Lower lobe of right lung (tissue), 2 donors: ENCODE results near the gene PRELP. TPM values are rescaled to one million over a fixed set of nuclear protein-coding genes. Genes with fewer than 3 reads are reported as not detected.

Source experiments
- ATAC-seq, 2 donors: fragments of 200-7000 bp; cut with Tn5 transposase; one replicate each; pipeline ENCODE4 v1.9.1; 2020 to 2022; ENCODE audit warnings: mild to moderate bottlenecking in 2 of 2, moderate library complexity in 2 of 2
- DNase-seq: peaks from one replicate; pipeline ENCODE4 v3.0.0-alpha.2; 2020
- H3K27ac ChIP-seq: fragments of 200-600 bp; one replicate; pipeline ENCODE4 v1.8.0; 2022
- H3K27me3 ChIP-seq: fragments of 200-600 bp; one replicate; pipeline ENCODE4 v1.8.0; 2022; ENCODE audit warnings: low read depth
- H3K36me3 ChIP-seq: fragments of 200-600 bp; one replicate; pipeline ENCODE4 v1.8.0; 2022; ENCODE audit warnings: mild to moderate bottlenecking
- H3K4me1 ChIP-seq: fragments of 200-600 bp; one replicate; pipeline ENCODE4 v1.8.0; 2022
- H3K4me3 ChIP-seq: fragments of 200-600 bp; one replicate; pipeline ENCODE4 v1.8.0; 2022; ENCODE audit warnings: mild to moderate bottlenecking
- H3K9me3 ChIP-seq: fragments of 200-600 bp; one replicate; pipeline ENCODE4 v1.8.0; 2022
- CTCF ChIP-seq: fragments of 200-600 bp; IDR thresholded peaks from one replicate; pipeline ENCODE4 v1.8.0; 2022; ENCODE audit warnings: antibody characterized with exemption, mild to moderate bottlenecking
- intact Hi-C: fragments of 100-400 bp; cut with DNase I; formaldehyde crosslinking; loops from one replicate; pipeline ENCODE4 v1.11.0; 2022
- total RNA-seq: library from RNA; stranded (reverse); fragmentation: NEBNext Ultra II Directional; extraction: Animal tissue kit (Norgen Biotek cat#: 25700); gene quantifications from one replicate; pipeline ENCODE4 v1.2.1, GENCODE V29; 2021
- donor health status: DM: no; HTN: yes; CAD: no; lungs with severe emphysema.

The PRELP gene
- total RNA-seq, 1 donor from 2014 or later = 47.5 TPM

GRCh38 chr1:203477748-203478147 is 2.1 kb downstream of the PRELP start:
- ATAC-seq (no peak), DNase-seq (no peak)
- Histone ChIP-seq H3K4me1 (peaks cover 20% of the 10 kb centered on the region), H3K9me3 (no peaks in the 10 kb centered on the region), H3K27ac (peak overlapping the region; percentile 77), H3K36me3 (no peaks in the 10 kb centered on the region), H3K4me3 (peak overlapping the region; percentile 48), H3K27me3 (no peaks in the 10 kb centered on the region)
- intact Hi-C loops = no loop called here
- no peak for TF ChIP-seq CTCF

- H3K27ac ChIP-seq = peak overlapping the region; percentile 77
- DNase-seq (no peak), ATAC-seq (no peak)
- H3K4me3 ChIP-seq = peak overlapping the region; percentile 48
- H3K9me3 ChIP-seq = no peaks in the 10 kb centered on the region
- H3K36me3 ChIP-seq = no peaks in the 10 kb centered on the region
- no peaks in the 10 kb centered on the region for H3K27me3 ChIP-seq
- no peak for TF ChIP-seq CTCF
- intact Hi-C loops = no loop called here
- H3K4me1 ChIP-seq = peaks cover 20% of the 10 kb centered on the region
These were observed 2.6 kb downstream of the PRELP start for GRCh38 chr1:203478231-203478630.

GRCh38 chr1:203478986-203479385 is 3.4 kb downstream of the PRELP start:
- intact Hi-C loops = no loop called here
- Histone ChIP-seq H3K4me3 (peak overlapping the region; percentile 48), H3K4me1 (peaks cover 21% of the 10 kb centered on the region), H3K27ac (peak overlapping the region; percentile 77), H3K27me3 (no peaks in the 10 kb centered on the region), H3K36me3 (no peaks in the 10 kb centered on the region), H3K9me3 (no peaks in the 10 kb centered on the region)
- DNase-seq = no peak
- no peak for ATAC-seq
- no peak for TF ChIP-seq CTCF

- no peak for TF ChIP-seq CTCF
- ATAC-seq (no peak), DNase-seq (no peak)
- no peak overlapping the region for H3K27ac ChIP-seq
- H3K4me3 ChIP-seq = peak overlapping the region; percentile 48
- peaks cover 27% of the 10 kb centered on the region for H3K4me1 ChIP-seq
- H3K27me3 ChIP-seq = no peaks in the 10 kb centered on the region
- H3K9me3 ChIP-seq = no peaks in the 10 kb centered on the region
- peaks cover 6% of the 10 kb centered on the region for H3K36me3 ChIP-seq
- intact Hi-C loops = loop anchor here (10.0 kb wide), 1 partner anchor 135 kb away; no protein-coding TSS in a partner anchor
These were observed 4.0 kb downstream of the PRELP start for GRCh38 chr1:203479646-203480045.

GRCh38 chr1:203480084-203480483 is 4.5 kb downstream of the PRELP start:
- TF ChIP-seq CTCF = no peak

More at GRCh38 chr1:203480084-203480483, 4.5 kb downstream of the PRELP start:
- Histone ChIP-seq H3K9me3 (no peaks in the 10 kb centered on the region), H3K36me3 (peaks cover 6% of the 10 kb centered on the region), H3K4me1 (peaks cover 27% of the 10 kb centered on the region), H3K27ac (peak overlapping the region; percentile 56), H3K4me3 (peak overlapping the region; percentile 48), H3K27me3 (no peaks in the 10 kb centered on the region)
- DNase-seq (no peak), ATAC-seq (peak; percentile 39 to 41)
- intact Hi-C loops = loop anchor here (10.0 kb wide), 1 partner anchor 135 kb away; no protein-coding TSS in a partner anchor
